Nephron (organoid): ENCODE data around the gene OR6N2.

Experiments
- H3K27ac Mint-ChIP-seq, 3 experiments: 2 replicates each; pipeline ENCODE4 v1.8.0; 2020; ENCODE audit warnings: mixed read lengths in 3 of 3, mild to moderate bottlenecking in 2 of 3, moderate library complexity in 1 of 3
- H3K27me3 Mint-ChIP-seq: 2 replicates; pipeline ENCODE4 v1.8.0; 2021; ENCODE audit warnings: low read depth, mild to moderate bottlenecking, moderate library complexity, mixed read lengths
- H3K36me3 Mint-ChIP-seq: 2 replicates; pipeline ENCODE4 v1.8.0; 2020; ENCODE audit warnings: low read depth, mixed read lengths
- H3K4me1 Mint-ChIP-seq: 2 replicates; pipeline ENCODE4 v1.8.0; 2020; ENCODE audit warnings: mixed read lengths
- H3K4me3 Mint-ChIP-seq, 3 experiments: 2 replicates each; pipeline ENCODE4 v1.8.0; 2020; ENCODE audit warnings: mild to moderate bottlenecking in 3 of 3, mixed read lengths in 3 of 3, moderate library complexity in 2 of 3
- H3K9me3 Mint-ChIP-seq: 2 replicates; pipeline ENCODE4 v1.8.0; 2020; ENCODE audit warnings: mixed read lengths
- TF ChIP-seq, protein P1 (sequence below), 3 experiments: fragments of 200-600 bp; sonication (generic); IDR thresholded peaks; one replicate each; pipeline ENCODE4 v1.5.0; 2021; ENCODE audit warnings: antibody characterized with exemption in 3 of 3; ENCODE audit not compliant: unreplicated experiment in 3 of 3

OR6N2 gene, protein sequence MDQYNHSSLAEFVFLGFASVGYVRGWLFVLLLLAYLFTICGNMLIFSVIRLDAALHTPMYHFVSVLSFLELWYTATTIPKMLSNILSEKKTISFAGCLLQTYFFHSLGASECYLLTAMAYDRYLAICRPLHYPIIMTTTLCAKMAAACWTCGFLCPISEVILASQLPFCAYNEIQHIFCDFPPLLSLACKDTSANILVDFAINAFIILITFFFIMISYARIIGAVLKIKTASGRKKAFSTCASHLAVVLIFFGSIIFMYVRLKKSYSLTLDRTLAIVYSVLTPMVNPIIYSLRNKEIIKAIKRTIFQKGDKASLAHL

DNA sequence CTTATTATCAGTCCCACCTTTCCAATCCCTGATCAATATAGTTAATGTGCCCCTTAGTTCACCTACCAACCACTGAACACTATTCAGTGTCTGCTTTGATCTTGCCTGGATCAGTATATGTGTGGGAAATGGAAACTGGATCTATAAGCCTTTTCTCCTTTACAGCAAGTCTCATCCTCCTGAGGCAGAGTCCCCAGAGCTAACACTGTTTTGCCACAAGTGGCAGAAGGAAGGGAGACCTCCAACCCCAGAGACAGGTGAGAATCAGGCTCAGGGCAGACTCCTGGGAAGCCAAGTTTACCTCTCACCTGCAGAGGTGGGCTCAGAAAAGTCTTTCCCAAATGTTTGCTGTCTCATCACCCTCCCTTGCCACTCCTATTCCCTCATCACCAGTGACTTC, at the start of gene OR6N2:
Gene OR6N2, minus strand, starts transcription at position 101 of the 400 bp plus-strand sequence. CDS start 3,569 bp downstream, outside the sequence.
- H3K27ac Mint-ChIP-seq, result peak within 1 kb of the TSS in 1 of 3 experiments; percentile 85
- no peak within 1 kb of the TSS for H3K4me3 Mint-ChIP-seq
- H3K4me1 Mint-ChIP-seq, result no peaks in the 10 kb centered on the region
- no peaks in the 10 kb centered on the region for H3K9me3 Mint-ChIP-seq
- no peaks in the 10 kb centered on the region for H3K36me3 Mint-ChIP-seq
- TF ChIP-seq, protein P1, sequence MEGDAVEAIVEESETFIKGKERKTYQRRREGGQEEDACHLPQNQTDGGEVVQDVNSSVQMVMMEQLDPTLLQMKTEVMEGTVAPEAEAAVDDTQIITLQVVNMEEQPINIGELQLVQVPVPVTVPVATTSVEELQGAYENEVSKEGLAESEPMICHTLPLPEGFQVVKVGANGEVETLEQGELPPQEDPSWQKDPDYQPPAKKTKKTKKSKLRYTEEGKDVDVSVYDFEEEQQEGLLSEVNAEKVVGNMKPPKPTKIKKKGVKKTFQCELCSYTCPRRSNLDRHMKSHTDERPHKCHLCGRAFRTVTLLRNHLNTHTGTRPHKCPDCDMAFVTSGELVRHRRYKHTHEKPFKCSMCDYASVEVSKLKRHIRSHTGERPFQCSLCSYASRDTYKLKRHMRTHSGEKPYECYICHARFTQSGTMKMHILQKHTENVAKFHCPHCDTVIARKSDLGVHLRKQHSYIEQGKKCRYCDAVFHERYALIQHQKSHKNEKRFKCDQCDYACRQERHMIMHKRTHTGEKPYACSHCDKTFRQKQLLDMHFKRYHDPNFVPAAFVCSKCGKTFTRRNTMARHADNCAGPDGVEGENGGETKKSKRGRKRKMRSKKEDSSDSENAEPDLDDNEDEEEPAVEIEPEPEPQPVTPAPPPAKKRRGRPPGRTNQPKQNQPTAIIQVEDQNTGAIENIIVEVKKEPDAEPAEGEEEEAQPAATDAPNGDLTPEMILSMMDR (IDR thresholded peaks at IDR 0.05; ENCODE audit: unreplicated experiment in 3 of 3), result no peak
- no peaks in the 10 kb centered on the region for H3K27me3 Mint-ChIP-seq

DNA sequence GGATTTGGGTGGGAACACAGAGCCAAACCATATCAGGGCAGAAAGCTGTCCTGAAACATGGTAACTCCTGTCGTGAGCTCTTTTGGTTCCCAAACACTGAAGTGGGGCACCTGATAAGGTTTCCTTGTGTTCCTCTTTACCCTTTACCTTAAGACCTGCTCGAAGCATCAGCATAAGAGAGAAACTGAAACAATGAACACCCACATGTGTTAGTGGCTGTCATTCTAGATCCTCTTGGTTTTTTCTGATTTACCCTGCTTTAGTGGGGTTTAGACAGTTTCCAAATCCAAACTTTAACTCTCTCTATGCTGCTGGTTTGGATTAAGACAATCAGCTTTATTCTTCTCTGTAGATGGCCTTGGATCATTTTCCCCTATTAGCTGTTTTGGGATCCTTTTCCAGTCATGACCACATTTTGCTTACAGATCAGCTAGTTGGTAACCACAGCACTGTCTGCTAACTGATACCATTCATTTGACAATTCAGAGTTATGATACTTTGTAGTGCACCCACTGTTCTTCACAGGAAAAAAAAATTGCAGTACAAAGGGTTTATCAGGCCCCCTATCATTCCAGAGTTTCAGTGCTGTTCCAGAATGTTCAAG, 49.2 kb upstream of the OR6N2 start:
- TF ChIP-seq, protein P1 (IDR thresholded peaks at IDR 0.05; ENCODE audit: unreplicated experiment in 3 of 3), result no peak
- no peaks in the 10 kb centered on the region for H3K36me3 Mint-ChIP-seq
- H3K4me3 Mint-ChIP-seq, result no peak overlapping the region
- H3K27ac Mint-ChIP-seq, result no peak overlapping the region
- H3K4me1 Mint-ChIP-seq, result no peaks in the 10 kb centered on the region
- no peaks in the 10 kb centered on the region for H3K27me3 Mint-ChIP-seq
- H3K9me3 Mint-ChIP-seq, result peaks cover 12% of the 10 kb centered on the region

- H3K4me3 Mint-ChIP-seq, result no peak overlapping the region
- no peaks in the 10 kb centered on the region for H3K4me1 Mint-ChIP-seq
- H3K9me3 Mint-ChIP-seq, result peaks cover 2% of the 10 kb centered on the region
- TF ChIP-seq, protein P1 (IDR thresholded peaks at IDR 0.05; ENCODE audit: unreplicated experiment in 3 of 3), result no peak
- no peaks in the 10 kb centered on the region for H3K36me3 Mint-ChIP-seq
- no peaks in the 10 kb centered on the region for H3K27me3 Mint-ChIP-seq
- no peak overlapping the region for H3K27ac Mint-ChIP-seq
Measured at GRCh38 chr1:158821723-158822122, 40.7 kb upstream of the OR6N2 start.

DNA sequence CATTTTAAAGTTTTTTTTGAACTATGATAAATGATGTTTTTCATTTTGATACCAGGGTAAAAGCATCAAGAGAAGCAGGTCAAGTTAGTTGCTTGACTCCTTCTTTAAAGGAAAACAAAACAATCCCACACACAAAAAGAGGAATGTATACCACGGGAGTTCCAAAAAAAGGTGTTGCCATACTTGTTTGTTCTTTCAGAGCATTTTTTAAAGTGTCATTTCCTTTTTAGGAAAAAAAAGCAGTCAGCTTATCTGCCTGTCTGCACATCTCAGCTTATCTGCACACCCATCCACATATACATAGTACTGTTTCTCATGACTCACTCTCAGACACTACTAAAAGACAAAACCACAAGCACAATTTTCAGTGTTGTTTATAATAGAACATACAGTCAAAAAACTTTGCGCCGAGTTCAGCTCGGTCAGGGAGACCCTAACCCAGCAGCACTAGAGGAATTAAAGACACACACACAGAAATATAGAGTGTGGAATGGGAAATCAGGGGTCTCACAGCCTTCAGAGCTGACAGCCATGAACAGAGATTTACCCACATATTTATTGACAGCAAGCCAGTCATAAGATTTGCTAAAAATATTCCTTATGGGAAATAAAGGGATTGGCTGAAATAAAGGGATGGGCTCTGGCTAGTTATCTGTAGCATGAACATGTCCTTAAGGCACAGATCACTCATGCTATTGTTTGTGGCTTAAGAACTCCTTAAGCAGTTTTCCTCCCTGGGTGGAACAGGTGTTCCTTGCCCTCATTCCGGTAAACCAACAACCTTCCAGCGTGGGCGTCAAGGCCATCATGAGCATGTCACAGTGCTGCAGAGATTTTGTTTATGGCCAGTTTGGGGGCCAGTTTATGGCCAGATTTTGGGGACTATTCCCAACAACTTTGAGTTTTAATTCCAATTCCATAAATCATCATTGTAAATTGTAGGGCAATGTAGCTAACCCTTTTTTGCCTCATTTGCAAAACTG, 38.7 kb upstream of the OR6N2 start:
- H3K4me1 Mint-ChIP-seq, result no peaks in the 10 kb centered on the region

GRCh38 chr1:158818975-158819431, 38.0 kb upstream of the OR6N2 start:
- H3K27me3 Mint-ChIP-seq, result no peaks in the 10 kb centered on the region
- no peaks in the 10 kb centered on the region for H3K9me3 Mint-ChIP-seq
- H3K27ac Mint-ChIP-seq, result peak overlapping the region in 2 of 3 experiments; percentile 20 to 40

More for the DNA sequence above, 38.7 kb upstream of the OR6N2 start:
- Mint-ChIP-seq H3K27me3 (no peaks in the 10 kb centered on the region), H3K4me3 (no peak overlapping the region), H3K9me3 (no peaks in the 10 kb centered on the region), H3K27ac (peak overlapping the region in 1 of 3 experiments; percentile 20), H3K36me3 (no peaks in the 10 kb centered on the region)
- TF ChIP-seq, protein P1 (IDR thresholded peaks at IDR 0.05; ENCODE audit: unreplicated experiment in 3 of 3), result no peak

More at GRCh38 chr1:158818975-158819431, 38.0 kb upstream of the OR6N2 start:
- Mint-ChIP-seq H3K36me3 (no peaks in the 10 kb centered on the region), H3K4me3 (no peak overlapping the region), H3K4me1 (no peaks in the 10 kb centered on the region)
- TF ChIP-seq, protein P1 (IDR thresholded peaks at IDR 0.05; ENCODE audit: unreplicated experiment in 3 of 3), result no peak
